ENCODE results near the gene SNRPD2. TPM values are rescaled to one million over a fixed set of nuclear protein-coding genes. Genes with fewer than 3 reads are reported as not detected.
A peak's percentile ranks its signal among the peaks of the same experiment; 100 is the strongest.

The SNRPD2 gene
- total RNA-seq, 4 donors from 2014 or later: 80.9 to 160 (median 146) TPM

DNA sequence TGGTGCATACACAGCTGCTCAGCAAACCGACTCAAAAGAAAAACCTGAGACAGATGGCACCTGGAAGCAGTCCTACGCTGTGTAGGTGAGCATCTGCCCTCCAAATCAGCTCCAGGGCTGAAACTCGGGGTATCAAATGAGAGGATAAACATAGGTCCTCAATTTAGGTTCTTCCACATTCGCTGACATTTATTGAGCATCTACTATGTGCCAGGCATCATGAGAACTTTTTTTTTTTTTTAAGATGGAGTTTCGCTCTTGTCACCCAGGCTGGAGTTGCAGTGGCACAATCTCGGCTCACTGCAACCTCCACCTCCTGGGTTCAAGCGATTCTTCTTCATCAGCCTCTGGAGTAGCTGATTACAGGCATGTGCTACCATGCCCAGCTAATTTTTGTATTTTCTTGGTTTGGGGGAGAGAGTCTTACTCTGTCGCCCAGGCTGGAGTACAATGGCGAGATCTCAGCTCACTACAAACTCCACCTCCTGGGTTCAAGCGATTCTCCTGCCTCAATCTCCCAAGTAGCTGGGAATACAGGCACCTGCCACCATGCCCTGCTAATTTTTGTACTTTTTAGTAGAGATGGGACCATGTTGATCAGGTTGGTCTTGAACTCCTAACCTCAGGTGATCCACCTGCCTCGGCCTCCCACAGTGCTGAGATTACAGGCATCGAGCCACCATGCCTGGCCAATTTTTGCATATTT is 14.1 kb upstream of the SNRPD2 start:
- peaks cover 23% of the 10 kb centered on the region for H3K36me3 ChIP-seq
- H3K4me1 ChIP-seq: no peaks in the 10 kb centered on the region
- H3K27ac ChIP-seq: no peak overlapping the region
- H3K9me3 ChIP-seq: no peaks in the 10 kb centered on the region
- no peaks in the 10 kb centered on the region for H3K27me3 ChIP-seq
- 96% methylated on average over 12 of the region's 12 CpGs for WGBS
- no peak for TF ChIP-seq POLR2A (IDR thresholded peaks at IDR 0.05)
- TF ChIP-seq, protein P1, sequence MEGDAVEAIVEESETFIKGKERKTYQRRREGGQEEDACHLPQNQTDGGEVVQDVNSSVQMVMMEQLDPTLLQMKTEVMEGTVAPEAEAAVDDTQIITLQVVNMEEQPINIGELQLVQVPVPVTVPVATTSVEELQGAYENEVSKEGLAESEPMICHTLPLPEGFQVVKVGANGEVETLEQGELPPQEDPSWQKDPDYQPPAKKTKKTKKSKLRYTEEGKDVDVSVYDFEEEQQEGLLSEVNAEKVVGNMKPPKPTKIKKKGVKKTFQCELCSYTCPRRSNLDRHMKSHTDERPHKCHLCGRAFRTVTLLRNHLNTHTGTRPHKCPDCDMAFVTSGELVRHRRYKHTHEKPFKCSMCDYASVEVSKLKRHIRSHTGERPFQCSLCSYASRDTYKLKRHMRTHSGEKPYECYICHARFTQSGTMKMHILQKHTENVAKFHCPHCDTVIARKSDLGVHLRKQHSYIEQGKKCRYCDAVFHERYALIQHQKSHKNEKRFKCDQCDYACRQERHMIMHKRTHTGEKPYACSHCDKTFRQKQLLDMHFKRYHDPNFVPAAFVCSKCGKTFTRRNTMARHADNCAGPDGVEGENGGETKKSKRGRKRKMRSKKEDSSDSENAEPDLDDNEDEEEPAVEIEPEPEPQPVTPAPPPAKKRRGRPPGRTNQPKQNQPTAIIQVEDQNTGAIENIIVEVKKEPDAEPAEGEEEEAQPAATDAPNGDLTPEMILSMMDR (IDR thresholded peaks at IDR 0.05): no peak
- TF ChIP-seq POLR2AphosphoS5 (IDR thresholded peaks at IDR 0.05): no peak
- no peak for TF ChIP-seq EP300 (IDR thresholded peaks at IDR 0.05)
- H3K4me3 ChIP-seq: no peak overlapping the region
- DNase-seq (ENCODE audit: low spot score in 2 of 2): no peak

- Histone ChIP-seq H3K36me3 (peaks cover 23% of the 10 kb centered on the region), H3K4me1 (no peaks in the 10 kb centered on the region), H3K27me3 (no peaks in the 10 kb centered on the region), H3K9me3 (no peaks in the 10 kb centered on the region), H3K27ac (no peak overlapping the region), H3K4me3 (no peak overlapping the region)
- DNase-seq (ENCODE audit: low spot score in 2 of 2): no peak
- WGBS: 93% methylated on average over 9 of the region's 9 CpGs
- TF ChIP-seq, protein P1 (IDR thresholded peaks at IDR 0.05): no peak
- no peak for TF ChIP-seq EP300 (IDR thresholded peaks at IDR 0.05)
- no peak for TF ChIP-seq POLR2AphosphoS5 (IDR thresholded peaks at IDR 0.05)
- no peak for TF ChIP-seq POLR2A (IDR thresholded peaks at IDR 0.05)
Observed at GRCh38 chr19:45705115-45705514, 13.4 kb upstream of the SNRPD2 start.

- WGBS: 76% methylated on average over 7 of the region's 7 CpGs
- Histone ChIP-seq H3K4me1 (no peaks in the 10 kb centered on the region), H3K9me3 (no peaks in the 10 kb centered on the region), H3K4me3 (no peak overlapping the region), H3K36me3 (peaks cover 29% of the 10 kb centered on the region), H3K27me3 (no peaks in the 10 kb centered on the region), H3K27ac (no peak overlapping the region)
- no peak for DNase-seq (ENCODE audit: low spot score in 2 of 2)
- TF ChIP-seq POLR2A (IDR thresholded peaks at IDR 0.05): no peak
- TF ChIP-seq, protein P1 (IDR thresholded peaks at IDR 0.05): no peak
- no peak for TF ChIP-seq POLR2AphosphoS5 (IDR thresholded peaks at IDR 0.05)
- no peak for TF ChIP-seq EP300 (IDR thresholded peaks at IDR 0.05)
Observed at GRCh38 chr19:45701676-45702075, 9.9 kb upstream of the SNRPD2 start.

GRCh38 chr19:45693106-45693788 is 1.5 kb upstream of the SNRPD2 start:
- Histone ChIP-seq H3K27ac (peak overlapping the region; percentile 90), H3K27me3 (no peaks in the 10 kb centered on the region), H3K4me3 (peak overlapping the region; percentile 73), H3K4me1 (peaks cover 26% of the 10 kb centered on the region), H3K9me3 (no peaks in the 10 kb centered on the region), H3K36me3 (peaks cover 16% of the 10 kb centered on the region)
- DNase-seq (ENCODE audit: low spot score in 2 of 2): peak; percentile 89
- TF ChIP-seq POLR2A (IDR thresholded peaks at IDR 0.05): no peak
- no peak for TF ChIP-seq EP300 (IDR thresholded peaks at IDR 0.05)
- TF ChIP-seq, protein P1 (IDR thresholded peaks at IDR 0.05): peak; percentile 64 to 92
- WGBS: 1% methylated on average over 11 of the region's 22 CpGs
